B cell (primary cell): ENCODE data around the gene EFCC1. TPM values are rescaled to one million over a fixed set of nuclear protein-coding genes. Genes with fewer than 3 reads are reported as not detected.
A peak's percentile ranks its signal among the peaks of the same experiment; 100 is the strongest.
"Not testable (repeated sequence)": the region's sequence is repeated elsewhere in the genome, so short reads cannot be mapped to it uniquely, and the experiment has no call there.

Experiments
- ATAC-seq: fragments of 200-7000 bp; cut with Tn5 transposase; one replicate; pipeline ENCODE4 v1.10.0; 2021; ENCODE audit warnings: low read depth, mild to moderate bottlenecking, moderate number of reproducible peaks, moderate library complexity
- CTCF ChIA-PET: fragments of 350-600 bp; sonication (Branson Sonifier 250); formaldehyde crosslinking; loops from one replicate; lab custom pipeline; 2021; ENCODE audit warnings: antibody characterized with exemption, inconsistent platforms; lab: Charles Lee
- POLR2A ChIA-PET: fragments of 350-600 bp; sonication (Branson Sonifier 250); formaldehyde crosslinking; loops from one replicate; lab custom pipeline; 2021; ENCODE audit warnings: antibody characterized with exemption; lab: Charles Lee
- DNase-seq: peaks from one replicate; pipeline ENCODE4 v3.0.0; 2013
- H2AFZ ChIP-seq: 2 replicates; pipeline ENCODE4 v1.6.1; 2012; ENCODE audit warnings: mild to moderate bottlenecking, low read depth, low read length; ENCODE audit not compliant: insufficient read depth, poor library complexity, severe bottlenecking
- H3K27ac ChIP-seq, 2 donors: 1 replicate in 1 of 2; 2 replicates in 1 of 2; pipeline ENCODE4 v1.5.1; 2012 to 2013; ENCODE audit warnings: low read length in 2 of 2, mild to moderate bottlenecking in 2 of 2, moderate library complexity in 1 of 2
- H3K27me3 ChIP-seq, 4 experiments: fragments of 200-600 bp in 1 of 4; sonication (generic) in 1 of 4; replicated peaks in 1 of 4; 1 replicate in 2 of 4; 2 replicates in 2 of 4; pipeline versions ENCODE4 v1.6.1 to v1.7.0; 2013 to 2016; ENCODE audit warnings: low read length in 3 of 4, mild to moderate bottlenecking in 2 of 4, mixed read lengths in 1 of 4, moderate library complexity in 1 of 4; ENCODE audit not compliant: insufficient read depth in 4 of 4, control insufficient read depth in 3 of 4; ENCODE audit errors: control extremely low read depth in 1 of 4
- H3K36me3 ChIP-seq, 2 experiments: replicated peaks in 1 of 2; 1 replicate in 1 of 2; 2 replicates in 1 of 2; pipeline versions ENCODE4 v1.6.1 to v1.7.1; 2013; ENCODE audit warnings: low read length in 1 of 2; ENCODE audit not compliant: insufficient read depth in 2 of 2, control insufficient read depth in 1 of 2; ENCODE audit errors: control extremely low read depth in 1 of 2, extremely low read depth in 1 of 2
- H3K4me1 ChIP-seq, 2 donors: fragments of 200-600 bp in 1 of 2; sonication (generic) in 1 of 2; 1 replicate in 1 of 2; 2 replicates in 1 of 2; pipeline versions ENCODE4 v1.5.1 to v1.6.1; 2013 to 2017; ENCODE audit warnings: low read length in 2 of 2; ENCODE audit not compliant: control insufficient read depth in 2 of 2, insufficient read depth in 2 of 2
- H3K4me2 ChIP-seq: replicated peaks from 2 replicates; pipeline ENCODE3; 2012; ENCODE audit warnings: mild to moderate bottlenecking, low read depth, low read length; ENCODE audit not compliant: poor library complexity, severe bottlenecking
- H3K4me3 ChIP-seq, 5 experiments: fragments of 200-600 bp in 1 of 5; sonication (generic) in 1 of 5; 1 replicate in 3 of 5; 2 replicates in 2 of 5; pipeline versions ENCODE4 v1.5.1 to v1.7.0; 2011 to 2016; ENCODE audit warnings: low read length in 4 of 5, mild to moderate bottlenecking in 4 of 5, low read depth in 2 of 5, control low read depth in 1 of 5, moderate library complexity in 1 of 5; ENCODE audit not compliant: insufficient read depth in 1 of 5; ENCODE audit errors: control extremely low read depth in 1 of 5, extremely low read depth in 1 of 5
- H3K79me2 ChIP-seq: fragments of 200-600 bp; sonication (generic); one replicate; pipeline ENCODE4 v1.6.0; 2016; ENCODE audit warnings: low read length; ENCODE audit not compliant: control insufficient read depth, insufficient read depth
- H3K9ac ChIP-seq: fragments of 200-600 bp; sonication (generic); 2 replicates; pipeline ENCODE4 v1.6.1; 2017; ENCODE audit warnings: mild to moderate bottlenecking, low read length, moderate library complexity
- H3K9me3 ChIP-seq, 3 donors: one replicate each; pipeline versions ENCODE4 v1.6.1 to v1.7.1; 2013; ENCODE audit warnings: low read length in 2 of 3; ENCODE audit not compliant: control insufficient read depth in 2 of 3, insufficient read depth in 1 of 3; ENCODE audit errors: control extremely low read depth in 1 of 3
- H4K20me1 ChIP-seq: 2 replicates; pipeline ENCODE4 v1.6.0; 2012; ENCODE audit warnings: mild to moderate bottlenecking, low read length; ENCODE audit not compliant: insufficient read depth, control insufficient read depth, poor library complexity, severe bottlenecking
- H3K27ac Mint-ChIP-seq: one replicate; pipeline ENCODE4 v1.8.0; 2021; ENCODE audit warnings: mixed read lengths
- H3K27me3 Mint-ChIP-seq: one replicate; pipeline ENCODE4 v1.8.0; 2021; ENCODE audit warnings: mixed read lengths
- H3K4me1 Mint-ChIP-seq: one replicate; pipeline ENCODE4 v1.8.0; 2021; ENCODE audit warnings: mixed read lengths
- H3K4me3 Mint-ChIP-seq: one replicate; pipeline ENCODE4 v1.8.0; 2021; ENCODE audit warnings: mixed read lengths
- H3K9me3 Mint-ChIP-seq: one replicate; pipeline ENCODE4 v1.8.0; 2022; ENCODE audit warnings: mixed read lengths; ENCODE audit not compliant: insufficient read depth
- EZH2 ChIP-seq: IDR thresholded peaks from 2 replicates; pipeline ENCODE4 v1.6.1; 2012; ENCODE audit warnings: borderline replicate concordance, low read depth, mild to moderate bottlenecking, moderate library complexity, low read length; ENCODE audit not compliant: insufficient read depth, poor library complexity, severe bottlenecking
- WGBS: methylation state at CpG from one replicate; pipeline ENCODE4 v1.1.5; 2013; ENCODE audit warnings: missing lambda C conversion rate; ENCODE audit not compliant: insufficient coverage; 5-methylcytosine and 5-hydroxymethylcytosine counted together
- intact Hi-C: fragments of 100-400 bp; cut with micrococcal nuclease; formaldehyde crosslinking; loops from one replicate; pipeline ENCODE4 v1.10.0; 2022
- polyA plus RNA-seq: library from polyadenylated mRNA; depleted of rRNA; stranded (reverse); fragments of >200 nt; gene quantifications from 2 replicates; pipeline ENCODE4 v1.2.3, GENCODE V29; 2012
- total RNA-seq, 2 donors: library from RNA; stranded (reverse); fragments of 120-200 nt in 1 of 2; gene quantifications; 1 replicate in 1 of 2; 2 replicates in 1 of 2; pipeline versions ENCODE4 v1.2.3 to v1.2.4, GENCODE V29; 2013 to 2022

The EFCC1 gene
- total and polyA plus RNA-seq, 2 donors (not counting 1 experiment from before 2014, with no cell fraction given) = 0.06 TPM; not detected in 1

GRCh38 chr3:129068291-129068886, 67.3 kb downstream of the EFCC1 start:
- Histone ChIP-seq H3K4me3 (peak overlapping the region in 3 of 5 experiments; percentile 25 to 50 (median 28)), H3K36me3 (no peaks in the 10 kb centered on the region), H3K4me1 (peaks cover 4 to 12% of the 10 kb centered on the region in 2 donors), H3K27ac (no peak overlapping the region), H4K20me1 (no peaks in the 10 kb centered on the region), H3K27me3 (peaks cover 0 to 32% (median 6%) of the 10 kb centered on the region in 4 experiments), H3K79me2 (no peaks in the 10 kb centered on the region), H2AFZ (peak overlapping the region; percentile 28), H3K4me2 (peak overlapping the region; percentile 55), H3K9me3 (peaks cover 0 to 14% (median 0%) of the 10 kb centered on the region in 3 donors), H3K9ac (peak overlapping the region; percentile 37)
- Mint-ChIP-seq H3K9me3 (no peaks in the 10 kb centered on the region), H3K27me3 (peaks cover 38% of the 10 kb centered on the region), H3K27ac (no peak overlapping the region), H3K4me3 (peak overlapping the region; percentile 71), H3K4me1 (peaks cover 11% of the 10 kb centered on the region)
- ATAC-seq = peak; percentile 14
- ChIA-PET POLR2A (interaction anchor here (0.6 kb wide), 1 partner anchor 80 kb away, joined by 3 read pairs; no protein-coding TSS in a partner anchor), CTCF (interaction anchor here (0.6 to 4.8 kb wide), 5 partner anchors 15 to 325 kb away, joined by 3 to 35 read pairs (median 3); no protein-coding TSS in a partner anchor)
- TF ChIP-seq EZH2 = no peak
- 15% methylated on average over 41 of the region's 44 CpGs for WGBS
- intact Hi-C loops = no loop called here
- DNase-seq = no peak

GRCh38 chr3:129069313-129070085, 68.4 kb downstream of the EFCC1 start:
- H3K4me2 ChIP-seq, H3K4me3 Mint-ChIP-seq, H3K36me3 ChIP-seq, H3K79me2 ChIP-seq, ATAC-seq, intact Hi-C loops, H3K9ac ChIP-seq, H3K27ac Mint-ChIP-seq, H3K9me3 Mint-ChIP-seq, DNase-seq, H4K20me1 ChIP-seq, H3K27ac ChIP-seq, H2AFZ ChIP-seq, H3K4me3 ChIP-seq: not testable (repeated sequence)
- Histone ChIP-seq H3K27me3 (peaks cover 0 to 32% (median 6%) of the 10 kb centered on the region in 4 experiments), H3K4me1 (peaks cover 4 to 12% of the 10 kb centered on the region in 2 donors), H3K9me3 (peaks cover 0 to 14% (median 0%) of the 10 kb centered on the region in 3 donors)
- H3K27me3 Mint-ChIP-seq = peaks cover 38% of the 10 kb centered on the region
- WGBS = 43% methylated on average over 9 of the region's 13 CpGs
- ChIA-PET POLR2A (interaction anchor here (0.6 kb wide), 1 partner anchor 56 kb away, joined by 5 read pairs; no protein-coding TSS in a partner anchor), CTCF (interaction anchor here (0.7 to 4.8 kb wide), 5 partner anchors 16 to 177 kb away, joined by 3 to 35 read pairs (median 6); no protein-coding TSS in a partner anchor)
- peaks cover 11% of the 10 kb centered on the region for H3K4me1 Mint-ChIP-seq
